BLaER1 treated with 17β-estradiol and CSF1 and Interleukin-3, amounts not matched to agents 10 nM and 100 nM (cell line): ENCODE measurements around the gene KCTD17.
A peak's percentile ranks its signal among the peaks of the same experiment; 100 is the strongest.

Experiments used
- H3K27ac ChIP-seq, 11 experiments: shearing (Covaris generic); formaldehyde crosslinking; 2 replicates each; pipeline ENCODE4 v1.8.1; 2022
- H3K27me3 ChIP-seq, 11 experiments: shearing (Covaris generic); formaldehyde crosslinking; 2 replicates each; pipeline ENCODE4 v1.8.1; 2022
- H3K36me3 ChIP-seq, 11 experiments: shearing (Covaris generic); formaldehyde crosslinking; 2 replicates each; pipeline ENCODE4 v1.8.1; 2022
- H3K4me1 ChIP-seq, 10 experiments: shearing (Covaris generic); formaldehyde crosslinking; 2 replicates each; pipeline ENCODE4 v1.8.1; 2022
- H3K4me2 ChIP-seq, 11 experiments: shearing (Covaris generic); formaldehyde crosslinking; 2 replicates each; pipeline ENCODE4 v1.8.1; 2022
- H3K4me3 ChIP-seq, 10 experiments: shearing (Covaris generic); formaldehyde crosslinking; 2 replicates each; pipeline ENCODE4 v1.8.1; 2022
- H3K9ac ChIP-seq, 11 experiments: shearing (Covaris generic); formaldehyde crosslinking; 2 replicates each; pipeline ENCODE4 v1.8.1; 2022
- H3K9me3 ChIP-seq, 11 experiments: shearing (Covaris generic); formaldehyde crosslinking; replicated peaks in 1 of 11; 2 replicates each; pipeline ENCODE4 v1.8.1; 2022
- H4K20me1 ChIP-seq, 11 experiments: shearing (Covaris generic); formaldehyde crosslinking; 2 replicates each; pipeline ENCODE4 v1.8.1; 2022
- Cebpa-rat ChIP-seq, 11 experiments: shearing (Covaris generic); IDR thresholded peaks; 2 replicates each; pipeline ENCODE4 v1.8.1; 2022

Gene KCTD17

DNA sequence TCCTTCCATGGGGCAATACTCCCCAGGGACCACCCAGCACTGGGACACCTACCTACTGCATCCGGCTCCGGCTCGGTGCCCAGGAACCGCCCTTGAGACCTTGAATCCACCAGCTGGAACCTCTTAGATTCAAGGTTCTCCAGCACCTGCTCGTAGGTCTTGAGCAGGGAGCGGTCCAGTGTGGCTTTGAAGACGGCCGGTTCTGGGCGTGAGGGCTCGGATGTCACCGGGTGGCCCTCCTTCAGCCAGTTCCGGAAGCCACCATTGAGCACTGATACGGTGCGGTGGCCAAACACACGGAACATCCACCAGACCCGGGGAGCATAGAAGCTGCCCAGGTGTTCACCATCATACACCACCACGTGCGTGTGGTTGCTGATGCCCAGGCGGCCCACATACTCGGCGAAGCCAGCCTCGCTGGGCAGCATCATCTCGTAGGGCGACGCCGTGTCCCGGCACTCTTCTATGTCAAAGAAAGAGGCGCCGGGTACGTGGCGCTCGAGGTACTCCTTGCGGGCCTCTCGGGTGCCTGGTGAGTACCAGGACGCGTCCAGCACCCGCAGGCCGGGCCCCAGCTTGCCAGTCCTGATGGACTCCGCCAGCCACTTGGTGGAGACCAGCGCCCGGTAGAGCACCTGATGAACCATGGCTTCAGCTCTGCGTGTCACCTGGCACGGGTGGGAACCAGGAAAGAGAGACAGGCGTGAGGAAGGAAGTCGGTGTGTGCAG is 33.3 kb upstream of the KCTD17 start:
- H3K27ac ChIP-seq, result peak overlapping the region; percentile 92 to 100 (median 96); a peak in 19 of 22 replicates
- peak overlapping the region; percentile 89 to 99 (median 97) for H3K4me2 ChIP-seq

DNA sequence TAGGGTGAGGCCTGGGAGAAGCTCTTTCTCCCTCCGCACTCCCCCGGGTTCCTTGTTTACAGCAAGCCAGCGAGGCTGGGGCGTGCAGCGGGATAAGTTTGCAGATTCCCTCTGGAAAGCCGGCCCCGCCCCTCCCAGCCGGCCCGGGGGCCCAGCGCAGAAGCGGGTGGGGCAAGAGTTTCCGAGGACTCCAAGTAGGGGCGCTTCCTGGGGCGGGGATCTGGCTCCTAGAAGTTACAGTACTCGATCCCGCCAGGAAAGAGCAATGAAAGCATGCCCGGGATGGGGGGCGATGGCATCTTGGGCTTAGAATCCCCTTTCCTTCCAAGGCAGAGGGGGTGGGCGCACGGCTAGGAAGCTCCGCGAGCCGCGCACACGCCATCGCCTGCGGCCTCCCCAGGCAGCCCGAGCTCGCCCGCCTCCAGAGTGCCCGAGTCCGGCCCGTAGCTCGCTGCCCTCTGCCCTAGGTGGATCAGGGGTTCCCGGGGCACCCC is 32.7 kb upstream of the KCTD17 start:
- Histone ChIP-seq H3K9me3 (no peaks in the 10 kb centered on the region), H3K36me3 (peaks cover 8 to 42% (median 21%) of the 10 kb centered on the region in 11 experiments; a peak in 20 of 22 replicates), H4K20me1 (peaks cover 16 to 66% (median 48%) of the 10 kb centered on the region in 11 experiments; a peak in 19 of 22 replicates), H3K4me1 (peaks cover 43 to 56% (median 50%) of the 10 kb centered on the region in 10 experiments), H3K4me2 (peak overlapping the region; percentile 89 to 99 (median 97)), H3K27ac (peak overlapping the region; percentile 92 to 100 (median 96)), H3K27me3 (no peaks in the 10 kb centered on the region), H3K4me3 (peak overlapping the region; percentile 82 to 99 (median 94)), H3K9ac (peak overlapping the region; percentile 90 to 100 (median 96))
- TF ChIP-seq Cebpa-rat (IDR thresholded peaks at IDR 0.05), result no peak

More for the DNA sequence above, 33.3 kb upstream of the KCTD17 start:
- H4K20me1 ChIP-seq, result peaks cover 10 to 66% (median 43%) of the 10 kb centered on the region in 11 experiments; a peak in 19 of 22 replicates
- no peak for TF ChIP-seq Cebpa-rat (IDR thresholded peaks at IDR 0.05)
- H3K9ac ChIP-seq, result peak overlapping the region; percentile 90 to 100 (median 96)
- H3K36me3 ChIP-seq, result peaks cover 6 to 37% (median 20%) of the 10 kb centered on the region in 11 experiments; a peak in 15 of 22 replicates
- no peaks in the 10 kb centered on the region for H3K9me3 ChIP-seq
- H3K27me3 ChIP-seq, result no peaks in the 10 kb centered on the region
- H3K4me3 ChIP-seq, result peak overlapping the region; percentile 82 to 99 (median 94)
- peaks cover 43 to 56% (median 50%) of the 10 kb centered on the region in 10 experiments for H3K4me1 ChIP-seq

GRCh38 chr22:37019309-37020191 is 32.0 kb upstream of the KCTD17 start, which contains the start of the genes MPST and TST:
Gene MPST, plus strand, starts transcription at chr22:37019742. Its CDS starts 95 bp downstream, at chr22:37019837.
Gene TST, minus strand, starts transcription at chr22:37019447. Its CDS starts 715 bp downstream, at chr22:37018732.
- Histone ChIP-seq H3K27me3 (no peaks in the 10 kb centered on the region), H3K36me3 (peaks cover 14 to 49% (median 28%) of the 10 kb centered on the region in 11 experiments), H3K27ac (peak within 1 kb of the TSS; percentile 92 to 100 (median 96)), H3K4me3 (peak within 1 kb of the TSS; percentile 82 to 99 (median 94)), H3K9ac (peak within 1 kb of the TSS; percentile 90 to 100 (median 96)), H4K20me1 (peaks cover 19 to 69% (median 55%) of the 10 kb centered on the region in 11 experiments; a peak in 20 of 22 replicates), H3K9me3 (no peaks in the 10 kb centered on the region), H3K4me1 (peaks cover 43 to 62% (median 50%) of the 10 kb centered on the region in 10 experiments), H3K4me2 (peak within 1 kb of the TSS; percentile 89 to 99 (median 97))
- no peak for TF ChIP-seq Cebpa-rat (IDR thresholded peaks at IDR 0.05)

DNA sequence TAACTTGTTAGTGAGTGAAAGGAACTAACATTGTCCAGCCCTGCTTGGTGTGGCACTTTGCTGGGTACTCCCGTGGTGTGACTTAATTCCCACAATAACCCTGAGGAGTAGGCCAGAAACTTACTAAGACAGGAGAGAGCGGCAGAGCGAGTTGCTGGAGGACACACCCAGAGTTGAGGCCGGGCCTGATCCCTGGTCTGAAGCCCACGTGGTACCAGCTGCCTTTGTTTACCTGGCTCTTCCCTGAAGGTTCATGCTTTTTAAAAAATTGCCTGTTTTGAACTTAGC is 31.4 kb upstream of the KCTD17 start:
- peaks cover 43 to 68% (median 50%) of the 10 kb centered on the region in 10 experiments for H3K4me1 ChIP-seq
- H3K36me3 ChIP-seq, result peaks cover 20 to 55% (median 32%) of the 10 kb centered on the region in 11 experiments
- no peak for TF ChIP-seq Cebpa-rat (IDR thresholded peaks at IDR 0.05)
- H3K4me2 ChIP-seq, result peak overlapping the region; percentile 84 to 99 (median 96)
- H4K20me1 ChIP-seq, result peaks cover 24 to 69% (median 58%) of the 10 kb centered on the region in 11 experiments; a peak in 20 of 22 replicates
- no peaks in the 10 kb centered on the region for H3K9me3 ChIP-seq
- peak overlapping the region; percentile 92 to 100 (median 96); a peak in 21 of 22 replicates for H3K27ac ChIP-seq
- H3K4me3 ChIP-seq, result peak overlapping the region; percentile 82 to 99 (median 94)
- peak overlapping the region; percentile 90 to 100 (median 96) for H3K9ac ChIP-seq
- H3K27me3 ChIP-seq, result no peaks in the 10 kb centered on the region

DNA sequence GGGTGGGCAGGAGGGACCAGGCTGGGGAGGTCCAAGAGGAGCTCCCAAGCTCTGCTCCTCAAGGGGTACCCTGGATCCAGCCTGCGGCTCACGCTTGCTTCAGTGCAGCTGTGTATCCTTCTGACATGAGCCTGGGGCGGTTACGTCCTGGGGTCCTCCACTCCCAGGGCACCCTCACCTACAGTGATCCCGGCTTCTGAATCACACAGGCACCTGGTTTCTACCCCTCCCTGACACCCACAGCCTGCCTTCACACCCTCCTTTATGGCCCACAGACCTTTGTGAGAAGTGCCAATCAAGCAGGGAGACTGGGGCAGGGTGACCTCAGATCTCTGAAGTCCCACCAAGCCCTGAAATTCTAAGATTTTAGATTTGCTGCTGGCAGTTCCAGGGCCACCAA is 30.5 kb upstream of the KCTD17 start:
- no peaks in the 10 kb centered on the region for H3K27me3 ChIP-seq
- H3K36me3 ChIP-seq, result peaks cover 29 to 59% (median 38%) of the 10 kb centered on the region in 11 experiments
- no peaks in the 10 kb centered on the region for H3K9me3 ChIP-seq
- peak overlapping the region in 4 of 11 experiments; percentile 18 to 96 (median 34); a peak in 2 of 22 replicates for H3K9ac ChIP-seq
- no peak for TF ChIP-seq Cebpa-rat (IDR thresholded peaks at IDR 0.05)
- H3K4me2 ChIP-seq, result peak overlapping the region; percentile 84 to 99 (median 96); a peak in 20 of 22 replicates
- peaks cover 43 to 68% (median 52%) of the 10 kb centered on the region in 10 experiments for H3K4me1 ChIP-seq
- peaks cover 32 to 71% (median 62%) of the 10 kb centered on the region in 11 experiments; a peak in 20 of 22 replicates for H4K20me1 ChIP-seq
- peak overlapping the region in 4 of 10 experiments; percentile 91 to 98 (median 94); a peak in 4 of 20 replicates for H3K4me3 ChIP-seq
- H3K27ac ChIP-seq, result peak overlapping the region in 1 of 11 experiments; percentile 30; a peak in 1 of 22 replicates

DNA sequence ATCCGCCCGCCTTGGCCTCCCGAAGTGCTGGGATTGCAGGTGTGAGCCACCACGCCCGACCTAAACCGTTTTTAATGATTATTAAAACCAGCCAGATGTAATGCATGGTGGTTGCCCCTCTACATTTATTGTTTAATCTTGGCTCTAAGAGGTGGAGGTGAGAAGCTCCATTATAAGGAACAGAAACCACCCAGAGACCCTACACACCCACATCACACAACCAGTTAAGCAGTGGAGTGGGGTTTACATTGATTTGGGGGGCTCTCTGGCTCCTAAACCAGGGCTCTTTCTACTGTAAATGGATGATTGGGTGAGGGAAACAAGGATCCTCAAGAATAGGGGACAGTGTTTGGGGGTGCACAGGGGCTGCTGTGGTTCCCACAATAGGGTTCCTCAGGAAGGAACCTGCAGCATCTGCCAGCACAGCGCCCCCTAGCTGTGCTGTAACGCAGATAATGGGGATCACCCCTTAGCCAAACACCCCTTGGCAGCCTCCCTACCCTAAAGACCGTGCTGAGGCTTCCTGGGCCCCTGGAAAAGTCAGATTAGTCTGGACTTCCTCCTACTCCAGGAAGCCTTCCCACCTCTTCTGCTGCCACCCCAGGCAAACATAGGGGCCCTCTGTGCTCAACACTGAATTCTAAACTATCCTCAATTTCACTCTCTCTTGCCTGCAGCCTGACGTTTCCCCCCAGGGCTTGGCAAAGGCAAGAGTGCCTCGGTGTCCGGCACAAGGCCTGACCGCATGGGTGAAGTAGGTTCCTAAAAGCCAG is 29.6 kb upstream of the KCTD17 start:
- H3K4me3 ChIP-seq, result no peak overlapping the region
- peak overlapping the region; percentile 7 to 99 (median 96); a peak in 11 of 22 replicates for H3K4me2 ChIP-seq
- peaks cover 40 to 59% (median 48%) of the 10 kb centered on the region in 10 experiments for H3K4me1 ChIP-seq
- peaks cover 35 to 71% (median 61%) of the 10 kb centered on the region in 11 experiments; a peak in 20 of 22 replicates for H4K20me1 ChIP-seq
- no peak overlapping the region for H3K27ac ChIP-seq
- no peak overlapping the region for H3K9ac ChIP-seq
- no peaks in the 10 kb centered on the region for H3K9me3 ChIP-seq
- H3K27me3 ChIP-seq, result no peaks in the 10 kb centered on the region
- H3K36me3 ChIP-seq, result peaks cover 35 to 59% (median 40%) of the 10 kb centered on the region in 11 experiments
- no peak for TF ChIP-seq Cebpa-rat (IDR thresholded peaks at IDR 0.05)

- Histone ChIP-seq H3K9ac (no peak overlapping the region), H3K4me1 (peaks cover 32 to 51% (median 39%) of the 10 kb centered on the region in 10 experiments), H3K4me2 (peak overlapping the region in 7 of 11 experiments; percentile 5 to 99 (median 96); a peak in 3 of 22 replicates), H3K27me3 (no peaks in the 10 kb centered on the region), H3K27ac (no peak overlapping the region), H3K4me3 (no peak overlapping the region), H3K9me3 (no peaks in the 10 kb centered on the region), H3K36me3 (peaks cover 40 to 59% (median 44%) of the 10 kb centered on the region in 11 experiments), H4K20me1 (peaks cover 33 to 70% (median 53%) of the 10 kb centered on the region in 11 experiments; a peak in 20 of 22 replicates)
- no peak for TF ChIP-seq Cebpa-rat (IDR thresholded peaks at IDR 0.05)
These were observed 28.8 kb upstream of the KCTD17 start for GRCh38 chr22:37022483-37023337.
